ENCODE data around the gene R3HDM2. TPM values are rescaled to one million over a fixed set of nuclear protein-coding genes. Genes with fewer than 3 reads are reported as not detected.
A peak's percentile ranks its signal among the peaks of the same experiment; 100 is the strongest.

R3HDM2 gene
- total and polyA plus RNA-seq, 2 of the 13 experiments (the other 11 are each of a cell fraction or from before 2014, with no cell fraction given): 11.1 to 23.5 TPM

- ChIA-PET CTCF (ENCODE audit: low intra/inter-chr PET ratio, low total read pairs) (no interaction called here), POLR2A (interaction anchor here (1.9 to 2.9 kb wide), 3 partner anchors 68 to 642 kb away, joined by 5 to 13 read pairs (median 6); partner anchors contain the start of genes DDIT3, INHBC and NACA)
- Histone ChIP-seq H2AFZ (ENCODE audit: low read length) (no peak overlapping the region), H4K20me1 (ENCODE audit: insufficient read depth, low read length) (no peaks in the 10 kb centered on the region), H3K36me3 (replicated peaks in 1 of 2; ENCODE audit: control insufficient read depth in 1 of 2, insufficient read depth in 2 of 2, low read length in 2 of 2) (no peaks in the 10 kb centered on the region), H3K4me3 (replicated peaks in 1 of 3; ENCODE audit: insufficient read depth in 1 of 3, low read depth in 2 of 3, low read length in 3 of 3) (no peak overlapping the region), H3K27me3 (ENCODE audit: control insufficient read depth in 1 of 2, insufficient read depth in 2 of 2, low read length in 2 of 2) (no peaks in the 10 kb centered on the region), H3K27ac (ENCODE audit: extremely low read length, insufficient read depth, low read length) (peak overlapping the region; percentile 27), H3K79me2 (ENCODE audit: insufficient read depth, low read length) (no peaks in the 10 kb centered on the region), H3K9me3 (ENCODE audit: low read length) (no peaks in the 10 kb centered on the region), H3K4me1 (ENCODE audit: insufficient read depth, low read length) (peaks cover 35% of the 10 kb centered on the region), H3K9ac (ENCODE audit: insufficient read depth, low read depth, low read length) (no peak overlapping the region), H3K4me2 (ENCODE audit: low read depth, low read length) (no peak overlapping the region)
- FAIRE-seq (peak; percentile 26), DNase-seq (ENCODE audit: low spot score) (peak; percentile 39), ATAC-seq (no peak)
- BruUV-seq (replicated peaks): no TSS peak
- in situ Hi-C loops (cut with HindIII; ENCODE audit: extremely low pct_ligation_motif_present, low pct_unique_long_range_greater_than_20kb) (no loop called here), intact Hi-C loops (cut with micrococcal nuclease; ENCODE audit: unreplicated experiment) (loop anchor here (10.0 kb wide), 1 partner anchor 62 kb away; no protein-coding TSS in a partner anchor)
- TF ChIP-seq SMAD9 (CRISPR knock-in tag; IDR thresholded peaks at IDR 0.05): no peak
- TF ChIP-seq CEBPB (IDR thresholded peaks at IDR 0.05; ENCODE audit: borderline replicate concordance, low read depth, low read length): peak; percentile 63; the same call in 1 of the 2 replicates
- TF ChIP-seq ATF4 (CRISPR knock-in tag; IDR thresholded peaks at IDR 0.05): peak in 1 of 2 experiments; percentile 42; a peak in 2 of 4 replicates
- no peak for TF ChIP-seq TBX2 (CRISPR knock-in tag; IDR thresholded peaks at IDR 0.05; ENCODE audit: borderline replicate concordance)
- TF ChIP-seq ZNF180 (CRISPR knock-in tag; IDR thresholded peaks at IDR 0.05; ENCODE audit: borderline replicate concordance, low read depth): no peak
- no peak for TF ChIP-seq ZNF589 (CRISPR knock-in tag; conservative IDR thresholded peaks at IDR 0.05)
- TF ChIP-seq CEBPG (CRISPR knock-in tag; IDR thresholded peaks at IDR 0.05): peak; percentile 74
- no peak for TF ChIP-seq ZNF484 (CRISPR knock-in tag; IDR thresholded peaks at IDR 0.05; ENCODE audit: borderline replicate concordance, low read depth)
- TF ChIP-seq ZNF652 (CRISPR knock-in tag; IDR thresholded peaks at IDR 0.05; ENCODE audit: borderline replicate concordance, low read depth): no peak
Observed at GRCh38 chr12:57367121-57367520, 63.7 kb downstream of the R3HDM2 start.
